Keratinocyte (primary cell): ENCODE measurements around the gene OR7A17. TPM values are rescaled to one million over a fixed set of nuclear protein-coding genes. Genes with fewer than 3 reads are reported as not detected.

Source experiments
- DNase-seq: peaks from one replicate; pipeline ENCODE4 v3.0.0-alpha.2; 2011; ENCODE audit warnings: low read depth, missing footprints, low spot score
- FAIRE-seq: peaks from 2 replicates; lab custom pipeline; 2011; peaks lifted over from hg19 to GRCh38; lab: Jason Lieb, UNC
- H2AFZ ChIP-seq: 2 replicates; pipeline ENCODE4 v1.6.0; 2012; ENCODE audit warnings: low read length, control low read depth, inconsistent platforms; ENCODE audit not compliant: control insufficient read depth
- H3K27ac ChIP-seq: 2 replicates; pipeline ENCODE4 v1.5.1; 2011; ENCODE audit warnings: low read length; ENCODE audit not compliant: control insufficient read depth, insufficient read depth
- H3K27me3 ChIP-seq: 3 replicates; pipeline ENCODE4 v1.6.0; 2011; ENCODE audit warnings: low read length; ENCODE audit not compliant: control insufficient read depth, insufficient read depth; ENCODE audit errors: extremely low read depth
- H3K36me3 ChIP-seq, 2 experiments: 2 replicates in 1 of 2; 3 replicates in 1 of 2; pipeline ENCODE4 v1.5.1; 2011; ENCODE audit warnings: low read length in 2 of 2, mild to moderate bottlenecking in 1 of 2; ENCODE audit not compliant: control insufficient read depth in 2 of 2, insufficient read depth in 2 of 2; ENCODE audit errors: extremely low read depth in 1 of 2
- H3K4me1 ChIP-seq: 3 replicates; pipeline ENCODE4 v1.5.1; 2011; ENCODE audit warnings: low read length; ENCODE audit not compliant: control insufficient read depth, insufficient read depth; ENCODE audit errors: extremely low read depth
- H3K4me2 ChIP-seq: 3 replicates; pipeline ENCODE4 v1.6.0; 2011; ENCODE audit warnings: low read depth, low read length; ENCODE audit not compliant: control insufficient read depth, insufficient read depth; ENCODE audit errors: extremely low read depth
- H3K4me3 ChIP-seq, 3 experiments: fragments of 200-600 bp in 1 of 3; sonication (generic) in 1 of 3; 2 replicates in 2 of 3; 3 replicates in 1 of 3; pipeline ENCODE4 v1.5.1; 2011 to 2016; ENCODE audit warnings: low read length in 3 of 3, mild to moderate bottlenecking in 3 of 3, control low read depth in 2 of 3, inconsistent platforms in 1 of 3, low read depth in 1 of 3, mixed read lengths in 1 of 3, mixed run types in 1 of 3, moderate library complexity in 1 of 3; ENCODE audit not compliant: control insufficient read depth in 2 of 3, insufficient read depth in 2 of 3; ENCODE audit errors: extremely low read depth in 1 of 3
- H3K79me2 ChIP-seq: 2 replicates; pipeline ENCODE4 v1.6.0; 2012; ENCODE audit warnings: low read length; ENCODE audit not compliant: control insufficient read depth, insufficient read depth
- H3K9ac ChIP-seq: 3 replicates; pipeline ENCODE4 v1.6.0; 2011; ENCODE audit warnings: low read length; ENCODE audit not compliant: control insufficient read depth, insufficient read depth; ENCODE audit errors: extremely low read depth
- H3K9me1 ChIP-seq: 3 replicates; pipeline ENCODE4 v1.6.0; 2011; ENCODE audit warnings: low read length; ENCODE audit not compliant: control insufficient read depth, insufficient read depth; ENCODE audit errors: extremely low read depth
- H3K9me3 ChIP-seq: 2 replicates; pipeline ENCODE4 v1.5.1; 2012; ENCODE audit warnings: low read depth, low read length; ENCODE audit not compliant: control insufficient read depth
- H4K20me1 ChIP-seq: 3 replicates; pipeline ENCODE4 v1.6.0; 2011; ENCODE audit warnings: low read length; ENCODE audit not compliant: control insufficient read depth, insufficient read depth; ENCODE audit errors: extremely low read depth
- CTCF ChIP-seq, 3 experiments: IDR thresholded peaks in 1 of 3; conservative IDR thresholded peaks in 1 of 3; optimal IDR thresholded peaks in 1 of 3; 2 replicates in 2 of 3; 3 replicates in 1 of 3; pipeline versions ENCODE3 to v1.5.1; 2011; ENCODE audit warnings: low read length in 3 of 3, mild to moderate bottlenecking in 3 of 3, moderate library complexity in 2 of 3, control low read depth in 1 of 3, inconsistent platforms in 1 of 3; ENCODE audit not compliant: insufficient read depth in 2 of 3; ENCODE audit errors: extremely low read depth in 1 of 3
- EZH2 ChIP-seq: IDR thresholded peaks from one replicate; pipeline ENCODE4 v1.6.1; 2012; ENCODE audit warnings: inconsistent platforms, mild to moderate bottlenecking, low read length, moderate library complexity
- dilution Hi-C: fragments of 300-500 bp; cut with MboI; formaldehyde crosslinking; loops from one replicate; pipeline ENCODE4 v1.7.0; 2020; ENCODE audit warnings: low sequenced_read_pairs; ENCODE audit not compliant: extremely low pct_ligation_motif_present
- polyA plus RNA-seq, 5 experiments: library from polyadenylated mRNA; depleted of rRNA in 3 of 5; stranded (reverse) in 3 of 5; stranded (forward) in 1 of 5; unstranded in 1 of 5; fragments of >200 nt; gene quantifications; 1 replicate in 1 of 5; 2 replicates in 3 of 5; 3 replicates in 1 of 5; pipeline versions ENCODE4 v1.2.1 to v1.2.3, GENCODE V29; 2011 to 2012; ENCODE audit warnings: missing spikeins in 2 of 5, low read depth in 1 of 5, low replicate concordance in 1 of 5
- small RNA-seq, 3 experiments: library from RNA; depleted of rRNA; stranded (forward); fragments of <200 nt; gene quantifications; one replicate each; pipeline ENCODE3, GENCODE V24; 2012; ENCODE audit warnings: low read depth in 3 of 3, low replicate concordance in 1 of 3; ENCODE audit not compliant: insufficient read length in 3 of 3

Gene OR7A17
- polyA plus RNA-seq, 1 donor (not counting 4 experiments of a cell fraction or from before 2014, with no cell fraction given), result not detected

- FAIRE-seq (no peak), DNase-seq (no peak)
- H3K4me3 ChIP-seq, result no peak overlapping the region
- H2AFZ ChIP-seq, result no peak overlapping the region
- no peak overlapping the region for H3K27ac ChIP-seq
- H4K20me1 ChIP-seq, result no peaks in the 10 kb centered on the region
- no peaks in the 10 kb centered on the region for H3K27me3 ChIP-seq
- no peaks in the 10 kb centered on the region for H3K79me2 ChIP-seq
- no peaks in the 10 kb centered on the region for H3K36me3 ChIP-seq
- dilution Hi-C loops, result no loop called here
- H3K4me2 ChIP-seq, result no peak overlapping the region
- H3K9me3 ChIP-seq, result no peaks in the 10 kb centered on the region
- H3K9ac ChIP-seq, result no peak overlapping the region
- TF ChIP-seq EZH2 (no peak), CTCF (optimal IDR thresholded peaks at IDR 0.05 in 1 of 3, IDR thresholded peaks at IDR 0.05 in 1 of 3, conservative IDR thresholded peaks at IDR 0.05 in 1 of 3; ENCODE audit: extremely low read depth in 1 of 3, insufficient read depth in 2 of 3, low read length in 3 of 3) (no peak)
- peaks cover 6% of the 10 kb centered on the region for H3K4me1 ChIP-seq
- no peaks in the 10 kb centered on the region for H3K9me1 ChIP-seq
These were observed 55.2 kb downstream of the OR7A17 start for GRCh38 chr19:14830702-14831101.

Small RNA genes lying within 50 kb of the gene (small RNA-seq; reads per million reads assigned to genes)
- gene OR7A18P, result 0 reads per million in 3 experiments

Other genes with a start within 250 kb of the OR7A17 start
- not detected in 3 replicates for gene ADGRE3, start 211.3 kb downstream of the OR7A17 start, polyA plus RNA-seq
- 2.1 to 4.2 TPM (median 3.6 TPM) in 3 replicates for gene ZNF333, start 196.1 kb downstream of the OR7A17 start, polyA plus RNA-seq
- gene ADGRE2, start 107.6 kb downstream of the OR7A17 start, polyA plus RNA-seq, result 4.1 to 5.3 TPM (median 4.2 TPM) in 3 replicates
- 0.01 to 0.13 TPM in 2 of 3 replicates, not detected in the other for gene OR7A5, start 50.9 kb downstream of the OR7A17 start, polyA plus RNA-seq
- 0.03 to 0.09 TPM (median 0.06 TPM) in 3 replicates for gene OR7C1, start 50.9 kb downstream of the OR7A17 start, polyA plus RNA-seq
- gene OR7A10, start 37.2 kb downstream of the OR7A17 start, polyA plus RNA-seq, result not detected in 3 replicates
- not detected in 3 replicates for gene OR7C2, start 55.4 kb upstream of the OR7A17 start, polyA plus RNA-seq
- gene SLC1A6, start 93.7 kb upstream of the OR7A17 start, polyA plus RNA-seq, result 0.59 to 1.9 TPM (median 0.96 TPM) in 3 replicates
- 52.7 to 243 TPM (median 122 TPM) in 3 replicates for gene CASP14, start 163.3 kb upstream of the OR7A17 start, polyA plus RNA-seq
- not detected in 3 replicates for gene OR1I1, start 196.1 kb upstream of the OR7A17 start, polyA plus RNA-seq
- gene SYDE1, start 221.3 kb upstream of the OR7A17 start, polyA plus RNA-seq, result 5.8 to 8.8 TPM (median 6.4 TPM) in 3 replicates